Heart right ventricle (tissue), 16 donors: ENCODE measurements around the gene SMYD3. TPM values are rescaled to one million over a fixed set of nuclear protein-coding genes. Genes with fewer than 3 reads are reported as not detected.

Experiments used
- ATAC-seq, 8 donors: fragments of 200-7000 bp; cut with Tn5 transposase; one replicate each; pipeline ENCODE4 v1.9.1; 2020; ENCODE audit warnings: mild to moderate bottlenecking in 8 of 8, moderate library complexity in 8 of 8, moderate number of reproducible peaks in 1 of 8
- DNase-seq, 2 donors: peaks; one replicate each; pipeline ENCODE4 v3.0.0-alpha.2; 2020
- H3K27ac ChIP-seq, 10 donors: fragments of 200-600 bp; sonication (generic) in 2 of 10; one replicate each; pipeline versions ENCODE4 v1.5.0 to v1.8.0; 2020 to 2022; ENCODE audit warnings: mild to moderate bottlenecking in 3 of 10
- H3K27me3 ChIP-seq, 7 donors: fragments of 200-600 bp; one replicate each; pipeline ENCODE4 v1.8.0; 2021 to 2022; ENCODE audit warnings: mild to moderate bottlenecking in 2 of 7
- H3K36me3 ChIP-seq, 9 donors: fragments of 200-600 bp; sonication (generic) in 1 of 9; one replicate each; pipeline versions ENCODE4 v1.5.0 to v1.8.0; 2020 to 2022; ENCODE audit warnings: mild to moderate bottlenecking in 2 of 9
- H3K4me1 ChIP-seq, 9 donors: fragments of 200-600 bp; sonication (generic) in 1 of 9; one replicate each; pipeline versions ENCODE4 v1.5.0 to v1.8.0; 2020 to 2022; ENCODE audit warnings: mild to moderate bottlenecking in 4 of 9
- H3K4me3 ChIP-seq, 10 donors: fragments of 200-600 bp; sonication (generic) in 2 of 10; one replicate each; pipeline versions ENCODE4 v1.5.0 to v1.8.0; 2020 to 2022; ENCODE audit warnings: mild to moderate bottlenecking in 7 of 10, moderate library complexity in 2 of 10
- H3K9me3 ChIP-seq, 11 donors: fragments of 200-600 bp in 10 of 11; sonication (generic) in 2 of 11; one replicate each; pipeline versions ENCODE4 v1.5.0 to v1.8.0; 2013 to 2022; ENCODE audit warnings: mild to moderate bottlenecking in 2 of 11, control low read depth in 1 of 11, moderate library complexity in 1 of 11
- WGBS, 2 donors: extraction: QIAGEN DNeasy Blood & Tissue Kit; methylation state at CpG; one replicate each; pipeline ENCODE4 v1.1.7; 2013; ENCODE audit warnings: inconsistent platforms in 1 of 2; 5-methylcytosine and 5-hydroxymethylcytosine counted together
- intact Hi-C, 10 donors: fragments of 100-400 bp; cut with DNase I; formaldehyde crosslinking; loops; one replicate each; pipeline versions ENCODE4 v1.11.1 to v1.14.2; 2022
- polyA plus RNA-seq, 2 donors: library from polyadenylated mRNA; stranded (reverse); fragments of 200-250 nt; gene quantifications; one replicate each; pipeline ENCODE4 v1.2.3, GENCODE V29; 2013
- total RNA-seq, 10 donors: library from RNA; stranded (reverse); fragmentation: NEBNext Ultra II Directional in 3 of 10; extraction: Animal tissue kit (Norgen Biotek cat#: 25700) in 3 of 10; gene quantifications; one replicate each; pipeline versions ENCODE4 v1.2.1 to v1.2.4, GENCODE V29; 2021 to 2023
- TF ChIP-seq, protein P1 (sequence below), 9 donors: fragments of 200-600 bp; sonication (generic) in 2 of 9; IDR thresholded peaks; one replicate each; pipeline versions ENCODE4 v1.5.0 to v1.8.0; 2021 to 2022; ENCODE audit warnings: antibody characterized with exemption in 9 of 9, mild to moderate bottlenecking in 5 of 9, moderate library complexity in 1 of 9
- donor health status: Arrhythmogenic right ventricular cardiomyopathy.
- donor health status: ischemic (EF 13 %, LVEDD 7.1; RV severe dilation, severe dysfunction).
- donor health status: healthy with polysubstance abuse.
- donor health status: DM: no; HTN: yes; CAD: no.
- donor health status: DM: no; HTN: no; CAD: no.
- donor health status: ischemic (EF 25% LVEDD 6.9; RV normal size, moderate dysfunction).
- donor health status: ischemic (EF 25% LVEDD 5.7; RV mildly dilated, moderate dysfunction).
- donor health status: healthy.
- donor health status: DM: yes; HTN: yes; CAD: no.
- donor health status: Ischemic cardiomyopathy.
- donor health status: ischemic (EF 35%, LVEDD 5.7; RV mildly dilated, moderate dysfunction).
- donor health status: nonischemic (EF 11% LVEDD 7.7; RV severe dilation, severe dysfunction).
- donor health status: DM: yes; HTN: yes; CAD: no.
- donor health status: PGD.
- donor health status: ischemic (EF 29% LVEDD 5.4; RV normal size, mild dysfunction).
- donor health status: nonischemic (EF 23%, LVEDD 6.1; RV moderate dilation, normal function).

Gene SMYD3
- total and polyA plus RNA-seq, 12 donors: 5.9 to 13.9 (median 8.1) TPM

DNA sequence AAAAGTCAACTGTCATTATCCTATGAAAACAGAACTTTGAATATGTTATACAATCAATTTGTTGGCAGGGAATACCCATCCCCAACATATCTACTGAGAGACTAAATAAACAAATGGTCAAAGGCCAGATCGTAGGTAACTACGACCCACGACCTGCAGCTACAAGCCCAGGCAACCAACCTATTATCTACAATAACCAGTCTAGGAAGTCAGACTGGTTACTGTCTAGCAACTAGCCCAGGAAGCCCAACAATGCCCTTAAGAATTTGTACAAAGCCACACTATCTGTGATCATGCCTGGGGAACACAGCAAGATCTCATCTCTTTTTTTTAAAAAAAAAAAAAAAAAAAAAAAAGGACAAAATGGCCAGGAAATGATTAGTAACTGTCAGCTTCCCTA is 58.7 kb downstream of the SMYD3 start:
- DNase-seq (no peak), ATAC-seq (no peak)
- H3K4me1 ChIP-seq: peaks cover 0 to 14% (median 7%) of the 10 kb centered on the region in 9 donors
- H3K4me3 ChIP-seq: no peak overlapping the region
- TF ChIP-seq, protein P1, sequence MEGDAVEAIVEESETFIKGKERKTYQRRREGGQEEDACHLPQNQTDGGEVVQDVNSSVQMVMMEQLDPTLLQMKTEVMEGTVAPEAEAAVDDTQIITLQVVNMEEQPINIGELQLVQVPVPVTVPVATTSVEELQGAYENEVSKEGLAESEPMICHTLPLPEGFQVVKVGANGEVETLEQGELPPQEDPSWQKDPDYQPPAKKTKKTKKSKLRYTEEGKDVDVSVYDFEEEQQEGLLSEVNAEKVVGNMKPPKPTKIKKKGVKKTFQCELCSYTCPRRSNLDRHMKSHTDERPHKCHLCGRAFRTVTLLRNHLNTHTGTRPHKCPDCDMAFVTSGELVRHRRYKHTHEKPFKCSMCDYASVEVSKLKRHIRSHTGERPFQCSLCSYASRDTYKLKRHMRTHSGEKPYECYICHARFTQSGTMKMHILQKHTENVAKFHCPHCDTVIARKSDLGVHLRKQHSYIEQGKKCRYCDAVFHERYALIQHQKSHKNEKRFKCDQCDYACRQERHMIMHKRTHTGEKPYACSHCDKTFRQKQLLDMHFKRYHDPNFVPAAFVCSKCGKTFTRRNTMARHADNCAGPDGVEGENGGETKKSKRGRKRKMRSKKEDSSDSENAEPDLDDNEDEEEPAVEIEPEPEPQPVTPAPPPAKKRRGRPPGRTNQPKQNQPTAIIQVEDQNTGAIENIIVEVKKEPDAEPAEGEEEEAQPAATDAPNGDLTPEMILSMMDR (IDR thresholded peaks at IDR 0.05): no peak
- intact Hi-C loops: loop anchor here in 3 of 10 donors (5.0 kb wide), 2 partner anchors 436 to 1291 kb away; no protein-coding TSS in a partner anchor
- 97 to 98% methylated on average over 3 of the region's 3 CpGs for WGBS, 2 donors
- no peaks in the 10 kb centered on the region for H3K9me3 ChIP-seq
- no peak overlapping the region for H3K27ac ChIP-seq
- no peaks in the 10 kb centered on the region for H3K27me3 ChIP-seq
- H3K36me3 ChIP-seq: no peaks in the 10 kb centered on the region

DNA sequence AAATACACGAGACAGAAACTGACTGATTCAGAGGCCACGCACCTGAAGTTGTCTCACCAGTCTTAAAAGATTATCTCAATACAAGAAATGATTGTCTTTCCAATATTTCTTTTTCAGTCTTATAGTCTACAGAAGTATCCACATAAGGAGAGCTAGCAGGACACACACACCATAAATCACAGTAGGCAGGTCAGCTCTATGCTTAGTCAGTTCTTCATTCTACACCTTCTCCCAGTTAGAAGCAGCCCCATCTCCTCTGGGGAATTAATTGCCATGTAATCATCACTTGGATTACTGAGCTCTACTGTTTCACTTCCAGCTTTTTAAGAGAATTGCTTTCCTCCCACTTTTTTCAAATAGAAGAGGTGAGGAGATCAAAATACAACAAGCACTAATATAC is 59.6 kb downstream of the SMYD3 start:
- ATAC-seq (no peak), DNase-seq (no peak)
- WGBS, 2 donors: 89 to 90% methylated on average over 2 of the region's 2 CpGs
- Histone ChIP-seq H3K36me3 (no peaks in the 10 kb centered on the region), H3K9me3 (no peaks in the 10 kb centered on the region), H3K4me3 (no peak overlapping the region), H3K27me3 (no peaks in the 10 kb centered on the region), H3K4me1 (peaks cover 0 to 14% (median 7%) of the 10 kb centered on the region in 9 donors), H3K27ac (no peak overlapping the region)
- intact Hi-C loops: loop anchor here in 3 of 10 donors (1.0 to 5.0 kb wide), 3 partner anchors 435 to 1290 kb away; no protein-coding TSS in a partner anchor
- TF ChIP-seq, protein P1 (IDR thresholded peaks at IDR 0.05): no peak

DNA sequence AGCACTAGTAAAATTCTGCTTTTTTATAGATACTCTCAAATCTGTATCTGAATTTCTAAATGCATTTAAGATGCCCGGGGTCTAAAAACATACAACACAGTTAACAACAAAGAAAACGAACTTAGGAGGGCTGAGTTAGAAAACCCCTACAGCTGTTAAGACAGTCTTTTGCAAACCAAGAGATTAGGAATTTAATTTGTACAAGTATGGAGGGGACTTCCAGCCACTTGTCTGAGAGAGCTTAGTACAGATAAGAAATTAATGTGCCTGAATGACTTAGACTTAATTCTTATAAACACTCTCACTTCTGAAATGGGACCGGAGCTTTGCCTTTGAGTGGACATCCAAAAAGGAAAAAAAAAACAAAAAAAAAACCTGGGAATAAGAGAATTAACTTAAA is 61.6 kb downstream of the SMYD3 start:
- no peaks in the 10 kb centered on the region for H3K9me3 ChIP-seq
- peaks cover 0 to 14% (median 7%) of the 10 kb centered on the region in 9 donors for H3K4me1 ChIP-seq
- no peaks in the 10 kb centered on the region for H3K27me3 ChIP-seq
- no peaks in the 10 kb centered on the region for H3K36me3 ChIP-seq
- no peak overlapping the region for H3K4me3 ChIP-seq
- TF ChIP-seq, protein P1 (IDR thresholded peaks at IDR 0.05): no peak
- 83 to 89% methylated on average over 3 of the region's 3 CpGs for WGBS, 2 donors
- ATAC-seq (no peak), DNase-seq (no peak)
- intact Hi-C loops: loop anchor here in 3 of 10 donors (5.0 kb wide), 2 partner anchors 433 to 1288 kb away; no protein-coding TSS in a partner anchor
- no peak overlapping the region for H3K27ac ChIP-seq

DNA sequence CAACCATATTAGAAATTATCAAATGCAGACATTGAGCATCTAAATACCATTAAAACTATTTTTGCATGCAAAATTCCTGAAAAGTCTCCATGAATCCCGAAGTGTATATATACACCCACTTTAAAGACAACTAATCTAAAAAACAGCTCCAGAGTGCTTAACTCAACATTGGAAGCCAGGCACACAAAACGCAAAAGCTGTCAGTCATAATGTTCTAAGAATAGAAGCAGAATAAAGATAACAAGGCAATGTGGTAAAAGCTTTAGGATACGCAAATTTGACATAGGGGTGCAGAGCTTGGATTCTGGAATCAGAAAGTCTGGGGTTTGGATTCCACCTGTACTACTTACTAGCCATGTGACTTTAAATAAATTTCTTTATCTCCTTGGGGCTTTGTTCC is 62.5 kb downstream of the SMYD3 start:
- H3K4me1 ChIP-seq: peaks cover 0 to 14% (median 7%) of the 10 kb centered on the region in 9 donors
- H3K9me3 ChIP-seq: no peaks in the 10 kb centered on the region
- intact Hi-C loops: loop anchor here in 3 of 10 donors (5.0 kb wide), 2 partner anchors 432 to 1287 kb away; no protein-coding TSS in a partner anchor
- TF ChIP-seq, protein P1 (IDR thresholded peaks at IDR 0.05): no peak
- H3K27me3 ChIP-seq: no peaks in the 10 kb centered on the region
- no peak overlapping the region for H3K27ac ChIP-seq
- H3K36me3 ChIP-seq: no peaks in the 10 kb centered on the region
- DNase-seq (no peak), ATAC-seq (peak in 2 of 8 donors; percentile 31 to 39)
- 30 to 44% methylated on average over 3 of the region's 3 CpGs for WGBS, 2 donors
- H3K4me3 ChIP-seq: no peak overlapping the region
